Kidney glomerular epithelial cell (primary cell): ENCODE data around the gene MAPKAPK2.
A peak's percentile ranks its signal among the peaks of the same experiment; 100 is the strongest.
"Not testable (repeated sequence)": the region's sequence is repeated elsewhere in the genome, so short reads cannot be mapped to it uniquely, and the experiment has no call there.

Experiments
- DNase-seq: peaks from one replicate; lab custom pipeline; 2025; lab: John Stamatoyannopoulos, UW

Gene MAPKAPK2

GRCh38 chr1:206744683-206745082 is 60.0 kb downstream of the MAPKAPK2 start:
- DNase-seq: no peak

GRCh38 chr1:206745301-206745700 is 60.6 kb downstream of the MAPKAPK2 start:
- no peak for DNase-seq

- DNase-seq: no peak
Measured at GRCh38 chr1:206748348-206749030, 63.8 kb downstream of the MAPKAPK2 start.

GRCh38 chr1:206751891-206752290 is 67.2 kb downstream of the MAPKAPK2 start:
- no peak for DNase-seq

GRCh38 chr1:206752481-206752880 is 67.8 kb downstream of the MAPKAPK2 start:
- DNase-seq: no peak

GRCh38 chr1:206753141-206753540 is 68.4 kb downstream of the MAPKAPK2 start:
- DNase-seq: no peak

- DNase-seq: peak; percentile 47
Measured at GRCh38 chr1:206754011-206754410, 69.3 kb downstream of the MAPKAPK2 start.

GRCh38 chr1:206757524-206758266 is 73.0 kb downstream of the MAPKAPK2 start:
- DNase-seq: no peak

- no peak for DNase-seq
Measured at GRCh38 chr1:206760590-206760989, 75.9 kb downstream of the MAPKAPK2 start.

- DNase-seq: no peak
Measured at GRCh38 chr1:206761159-206761768, 76.6 kb downstream of the MAPKAPK2 start.

- DNase-seq: not testable (repeated sequence)
Measured at GRCh38 chr1:206762741-206763364, 78.1 kb downstream of the MAPKAPK2 start.

- DNase-seq: not testable (repeated sequence)
Measured at GRCh38 chr1:206765771-206766170, 81.1 kb downstream of the MAPKAPK2 start.

- DNase-seq: peak; percentile 91
Measured at GRCh38 chr1:206766251-206766856, 81.6 kb downstream of the MAPKAPK2 start.

GRCh38 chr1:206768472-206769303 is 84.0 kb downstream of the MAPKAPK2 start:
- no peak for DNase-seq

GRCh38 chr1:206769304-206769731 is 84.6 kb downstream of the MAPKAPK2 start:
- no peak for DNase-seq

GRCh38 chr1:206770531-206771337 is 86.0 kb downstream of the MAPKAPK2 start, which contains the start of gene IL19:
TSS of gene IL19 (plus strand) at chr1:206770773. CDS start at chr1:206836663, 65,890 bp downstream.
- DNase-seq: peak; percentile 75

- no peak for DNase-seq
Measured at GRCh38 chr1:206771338-206771692, 86.6 kb downstream of the MAPKAPK2 start.

GRCh38 chr1:206772243-206772937 is 87.7 kb downstream of the MAPKAPK2 start, which contains the start of gene IL10:
TSS of gene IL10 (minus strand) at chr1:206772494. CDS start at chr1:206772435, 59 bp downstream.
- no peak for DNase-seq

GRCh38 chr1:206774093-206774492 is 89.4 kb downstream of the MAPKAPK2 start:
- DNase-seq: no peak

- DNase-seq: no peak
Measured at GRCh38 chr1:206776229-206776628, 91.5 kb downstream of the MAPKAPK2 start.
